PC-3 (cell line): Measurements from ENCODE around the gene ROMO1.

ENCODE experiments used
- CTCF ChIP-seq: fragments of 300-600 bp; sonication (generic); conservative IDR thresholded peaks from 2 replicates; pipeline ENCODE4 v1.5.1; 2017; ENCODE audit warnings: antibody characterized with exemption, low read depth, mild to moderate bottlenecking, low read length
- EZH2 ChIP-seq: fragments of 300-600 bp; sonication (generic); IDR thresholded peaks from one replicate; pipeline ENCODE4 v1.6.1; 2017; ENCODE audit warnings: antibody characterized with exemption, mild to moderate bottlenecking, low read length; ENCODE audit not compliant: unreplicated experiment
- EZH2phosphoT487 ChIP-seq: fragments of 300-600 bp; sonication (generic); IDR thresholded peaks from 2 replicates; pipeline ENCODE4 v1.6.1; 2018; ENCODE audit warnings: mild to moderate bottlenecking, antibody characterized with exemption, low read length, borderline replicate concordance

DNA sequence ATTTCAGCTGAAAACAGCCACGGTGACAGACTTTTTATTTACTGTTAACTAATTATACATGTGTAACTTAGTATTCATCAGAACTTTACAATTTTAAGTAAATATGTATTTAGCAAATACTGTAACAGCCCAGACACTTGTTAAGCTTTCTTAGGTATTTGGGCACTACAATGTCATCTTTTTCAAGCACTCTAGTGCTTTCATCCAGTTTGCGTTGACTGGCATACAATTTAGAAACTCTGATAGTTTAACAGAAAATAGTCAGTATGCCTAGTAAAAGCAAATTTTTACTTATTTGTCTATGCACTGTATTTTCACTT is 32.2 kb downstream of the ROMO1 start:
- no peak for TF ChIP-seq CTCF
- TF ChIP-seq EZH2, result no peak
- TF ChIP-seq EZH2phosphoT487, result no peak
